ENCODE measurements around the gene SLA2. TPM values are rescaled to one million over a fixed set of nuclear protein-coding genes. Genes with fewer than 3 reads are reported as not detected.
A peak's percentile ranks its signal among the peaks of the same experiment; 100 is the strongest.

The SLA2 gene
- total RNA-seq, 1 donor from 2014 or later: 0.77 TPM

DNA sequence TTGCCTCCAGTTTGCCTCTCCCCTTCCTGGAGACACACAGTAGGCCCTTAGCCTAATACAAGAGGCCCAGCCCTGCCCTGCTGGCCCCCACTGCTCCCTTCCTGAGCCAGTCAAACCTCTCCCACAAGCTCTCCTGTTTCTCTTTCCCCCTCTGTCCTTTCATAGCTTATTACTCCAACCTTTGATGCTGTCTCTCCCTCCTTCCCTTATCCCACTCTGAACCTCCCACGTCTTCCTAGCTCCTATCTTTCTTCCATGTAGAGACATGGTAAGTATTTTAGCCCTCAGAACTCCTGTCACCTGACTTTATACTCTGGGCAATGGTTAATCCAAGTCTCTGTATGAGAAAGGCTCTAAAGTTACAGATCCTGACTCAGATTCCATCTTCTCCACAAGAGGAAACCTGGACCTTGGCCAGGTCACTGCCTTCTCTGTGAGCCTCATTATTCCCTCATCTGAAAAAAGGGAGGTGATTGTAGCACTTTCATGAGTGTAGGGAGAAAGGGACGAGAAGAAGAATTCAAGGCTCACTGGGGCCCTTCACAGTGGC lies 65.9 kb downstream of the SLA2 start:
- Mint-ChIP-seq H3K9me3 (ENCODE audit: low read depth) (no peaks in the 10 kb centered on the region), H3K4me3 (ENCODE audit: low read depth) (no peak overlapping the region), H3K4me1 (ENCODE audit: low read depth) (peaks cover 14% of the 10 kb centered on the region), H3K36me3 (ENCODE audit: insufficient read depth) (peaks cover 24% of the 10 kb centered on the region), H3K27ac (peak overlapping the region; percentile 1), H3K27me3 (no peaks in the 10 kb centered on the region)
- no peak for DNase-seq (ENCODE audit: low spot score, unreplicated experiment)
- no peak for TF ChIP-seq CTCF (IDR thresholded peaks at IDR 0.05; ENCODE audit: unreplicated experiment)

- TF ChIP-seq CTCF (IDR thresholded peaks at IDR 0.05; ENCODE audit: unreplicated experiment): no peak
- H3K9me3 Mint-ChIP-seq (ENCODE audit: low read depth): no peaks in the 10 kb centered on the region
- H3K36me3 Mint-ChIP-seq (ENCODE audit: insufficient read depth): peaks cover 21% of the 10 kb centered on the region
- H3K4me1 Mint-ChIP-seq (ENCODE audit: low read depth): peaks cover 19% of the 10 kb centered on the region
- H3K4me3 Mint-ChIP-seq (ENCODE audit: low read depth): no peak overlapping the region
- no peaks in the 10 kb centered on the region for H3K27me3 Mint-ChIP-seq
- no peak overlapping the region for H3K27ac Mint-ChIP-seq
- DNase-seq (ENCODE audit: low spot score, unreplicated experiment): no peak
Measured at GRCh38 chr20:36578356-36579041, 67.5 kb downstream of the SLA2 start.

DNA sequence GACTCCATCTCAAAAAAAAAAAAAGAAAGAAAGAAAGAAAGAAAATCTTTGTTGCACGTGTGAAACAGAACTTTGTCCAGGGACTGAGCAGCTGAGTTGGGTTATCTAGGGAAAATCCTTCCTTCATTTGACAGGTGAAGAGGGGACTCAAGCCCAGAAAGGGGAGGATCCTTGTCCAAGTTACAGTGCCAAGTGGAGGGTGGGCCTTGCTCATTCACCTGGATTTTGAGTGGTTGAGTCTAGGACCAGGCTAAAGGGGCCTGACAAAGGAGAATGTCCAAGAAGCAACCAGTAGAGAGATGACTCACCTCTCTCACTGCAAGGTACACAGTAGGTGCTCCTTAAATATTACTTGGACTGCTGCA lies 69.9 kb downstream of the SLA2 start:
- Mint-ChIP-seq H3K4me3 (ENCODE audit: low read depth) (peak overlapping the region; percentile 93), H3K9me3 (ENCODE audit: low read depth) (no peaks in the 10 kb centered on the region), H3K27me3 (no peaks in the 10 kb centered on the region), H3K36me3 (ENCODE audit: insufficient read depth) (peaks cover 14% of the 10 kb centered on the region), H3K4me1 (ENCODE audit: low read depth) (peaks cover 37% of the 10 kb centered on the region), H3K27ac (peak overlapping the region; percentile 98)
- TF ChIP-seq CTCF (IDR thresholded peaks at IDR 0.05; ENCODE audit: unreplicated experiment): no peak
- DNase-seq (ENCODE audit: low spot score, unreplicated experiment): no peak

DNA sequence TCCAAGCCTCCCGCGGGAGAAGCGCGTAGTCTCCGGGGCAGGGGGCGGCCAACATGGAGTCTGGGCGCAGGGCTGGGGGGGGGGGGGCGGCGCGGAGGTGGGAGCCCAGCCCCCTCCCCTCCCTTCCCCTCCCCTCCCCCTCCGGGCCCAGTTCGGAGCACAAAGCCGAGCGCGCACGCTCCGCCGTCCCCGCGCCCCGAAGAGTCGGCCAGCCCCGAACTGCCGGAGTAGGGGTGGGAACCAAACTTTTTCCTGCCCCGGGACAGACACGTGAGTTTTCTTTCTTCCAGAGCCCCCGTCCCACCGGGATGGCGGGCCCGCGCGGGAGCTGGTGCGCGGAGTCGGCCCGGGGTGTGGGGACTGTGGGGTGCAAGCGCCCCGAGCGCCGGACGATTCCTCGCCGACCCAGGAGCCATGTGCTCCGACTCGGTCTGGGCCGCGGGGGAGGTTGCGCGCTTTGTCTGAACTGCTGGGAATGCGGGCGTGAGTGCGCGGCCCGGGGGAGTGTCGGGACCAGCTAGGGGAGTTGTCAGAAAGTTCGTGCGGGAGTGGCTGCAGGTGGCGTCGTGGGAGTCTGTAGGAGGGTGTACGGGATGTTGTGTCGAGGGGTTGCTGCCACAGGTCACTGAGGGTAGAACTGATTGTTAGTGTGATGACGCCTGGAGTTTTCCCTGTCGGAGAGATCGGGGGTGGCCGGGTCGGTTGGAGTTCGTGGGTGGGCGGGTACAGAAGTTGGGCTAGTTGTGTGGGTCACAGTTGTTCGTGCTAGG lies 71.4 kb downstream of the SLA2 start:
- Mint-ChIP-seq H3K27me3 (no peaks in the 10 kb centered on the region), H3K4me3 (ENCODE audit: low read depth) (peak overlapping the region; percentile 93), H3K27ac (peak overlapping the region; percentile 98), H3K36me3 (ENCODE audit: insufficient read depth) (peaks cover 5% of the 10 kb centered on the region), H3K9me3 (ENCODE audit: low read depth) (no peaks in the 10 kb centered on the region), H3K4me1 (ENCODE audit: low read depth) (peaks cover 37% of the 10 kb centered on the region)
- no peak for TF ChIP-seq CTCF (IDR thresholded peaks at IDR 0.05; ENCODE audit: unreplicated experiment)
- DNase-seq (ENCODE audit: low spot score, unreplicated experiment): peak; percentile 56

- peak; percentile 45 for DNase-seq (ENCODE audit: low spot score, unreplicated experiment)
- Mint-ChIP-seq H3K9me3 (ENCODE audit: low read depth) (no peaks in the 10 kb centered on the region), H3K36me3 (ENCODE audit: insufficient read depth) (peaks cover 1% of the 10 kb centered on the region), H3K27me3 (no peaks in the 10 kb centered on the region), H3K4me1 (ENCODE audit: low read depth) (peaks cover 37% of the 10 kb centered on the region), H3K4me3 (ENCODE audit: low read depth) (peak overlapping the region; percentile 93), H3K27ac (peak overlapping the region; percentile 90)
- peak; percentile 3 for TF ChIP-seq CTCF (IDR thresholded peaks at IDR 0.05; ENCODE audit: unreplicated experiment)
Measured at GRCh38 chr20:36573798-36574365, 72.1 kb downstream of the SLA2 start.
